ENCODE measurements around the gene KCTD2.
"Not testable (repeated sequence)": the region's sequence is repeated elsewhere in the genome, so short reads cannot be mapped to it uniquely, and the experiment has no call there.

Gene KCTD2

DNA sequence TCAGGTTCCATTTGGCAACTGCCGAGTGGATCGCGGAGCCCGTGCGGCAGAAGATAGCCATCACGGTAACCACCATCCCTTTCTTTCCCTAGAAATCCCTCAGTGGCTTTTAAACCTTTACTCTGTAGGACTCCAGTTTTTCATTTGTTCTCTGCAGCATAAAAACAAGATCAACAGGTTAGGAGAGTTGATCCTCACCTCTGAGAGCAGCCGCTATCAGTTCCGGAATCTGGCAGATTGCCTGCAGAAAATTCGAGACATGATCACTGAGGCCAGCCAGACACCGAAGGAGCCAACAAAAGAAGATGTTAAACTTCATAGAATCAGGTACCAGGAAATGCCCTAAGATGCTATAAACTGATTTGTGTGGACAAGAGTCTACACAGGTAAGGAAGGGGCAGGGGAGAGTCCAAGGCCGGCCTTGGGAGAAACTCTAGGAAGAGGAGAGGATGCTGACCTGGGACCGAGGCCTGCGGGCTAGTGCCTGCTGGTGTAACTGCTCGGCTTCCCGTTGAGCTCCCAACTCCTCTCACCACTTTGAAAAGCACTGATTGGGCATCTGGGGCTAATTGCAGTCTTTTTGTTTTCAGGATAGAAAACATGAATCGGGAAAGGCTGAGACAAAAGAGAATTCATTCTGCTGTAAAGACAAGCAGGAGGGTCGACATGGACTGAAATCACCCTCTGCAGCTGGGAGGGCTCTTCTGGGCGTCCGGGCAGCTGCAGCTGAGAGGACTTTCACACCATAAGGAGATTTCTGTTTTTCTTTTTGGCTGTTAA is 26.5 kb upstream of the KCTD2 start:
- TF ChIP-seq, protein P1, sequence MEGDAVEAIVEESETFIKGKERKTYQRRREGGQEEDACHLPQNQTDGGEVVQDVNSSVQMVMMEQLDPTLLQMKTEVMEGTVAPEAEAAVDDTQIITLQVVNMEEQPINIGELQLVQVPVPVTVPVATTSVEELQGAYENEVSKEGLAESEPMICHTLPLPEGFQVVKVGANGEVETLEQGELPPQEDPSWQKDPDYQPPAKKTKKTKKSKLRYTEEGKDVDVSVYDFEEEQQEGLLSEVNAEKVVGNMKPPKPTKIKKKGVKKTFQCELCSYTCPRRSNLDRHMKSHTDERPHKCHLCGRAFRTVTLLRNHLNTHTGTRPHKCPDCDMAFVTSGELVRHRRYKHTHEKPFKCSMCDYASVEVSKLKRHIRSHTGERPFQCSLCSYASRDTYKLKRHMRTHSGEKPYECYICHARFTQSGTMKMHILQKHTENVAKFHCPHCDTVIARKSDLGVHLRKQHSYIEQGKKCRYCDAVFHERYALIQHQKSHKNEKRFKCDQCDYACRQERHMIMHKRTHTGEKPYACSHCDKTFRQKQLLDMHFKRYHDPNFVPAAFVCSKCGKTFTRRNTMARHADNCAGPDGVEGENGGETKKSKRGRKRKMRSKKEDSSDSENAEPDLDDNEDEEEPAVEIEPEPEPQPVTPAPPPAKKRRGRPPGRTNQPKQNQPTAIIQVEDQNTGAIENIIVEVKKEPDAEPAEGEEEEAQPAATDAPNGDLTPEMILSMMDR (IDR thresholded peaks at IDR 0.05; ENCODE audit: low read depth, low read length, poor library complexity, severe bottlenecking): no peak
- no peak for TF ChIP-seq EZH2phosphoT487 (IDR thresholded peaks at IDR 0.05; ENCODE audit: borderline replicate concordance, low read length)
- no peak overlapping the region for H3K4me3 ChIP-seq (ENCODE audit: low read length)
- H3K27me3 ChIP-seq (ENCODE audit: control insufficient read depth, low read length): no peaks in the 10 kb centered on the region
- no peak overlapping the region for H3K4me2 ChIP-seq (ENCODE audit: low read length)
- no peaks in the 10 kb centered on the region for H3F3A ChIP-seq (ENCODE audit: control insufficient read depth, insufficient read depth)
- peaks cover 4% of the 10 kb centered on the region; the same call in 1 of the 2 replicates for H3K9me3 ChIP-seq (ENCODE audit: control insufficient read depth, insufficient read depth, low read length)
- no peak overlapping the region for H3K27ac ChIP-seq (ENCODE audit: low read depth, low read length)
- no peaks in the 10 kb centered on the region for H3K4me1 ChIP-seq (ENCODE audit: control insufficient read depth, low read length)
- peaks cover 9% of the 10 kb centered on the region for H3K79me2 ChIP-seq (ENCODE audit: control insufficient read depth, low read length)
- no peaks in the 10 kb centered on the region for H4K20me1 ChIP-seq (ENCODE audit: control insufficient read depth, insufficient read depth, low read depth, low read length)
- H3K36me3 ChIP-seq (ENCODE audit: control insufficient read depth, low read length): peaks cover 49% of the 10 kb centered on the region
- H3K9me2 ChIP-seq (replicated peaks; ENCODE audit: control insufficient read depth, low read length): no peaks in the 10 kb centered on the region

DNA sequence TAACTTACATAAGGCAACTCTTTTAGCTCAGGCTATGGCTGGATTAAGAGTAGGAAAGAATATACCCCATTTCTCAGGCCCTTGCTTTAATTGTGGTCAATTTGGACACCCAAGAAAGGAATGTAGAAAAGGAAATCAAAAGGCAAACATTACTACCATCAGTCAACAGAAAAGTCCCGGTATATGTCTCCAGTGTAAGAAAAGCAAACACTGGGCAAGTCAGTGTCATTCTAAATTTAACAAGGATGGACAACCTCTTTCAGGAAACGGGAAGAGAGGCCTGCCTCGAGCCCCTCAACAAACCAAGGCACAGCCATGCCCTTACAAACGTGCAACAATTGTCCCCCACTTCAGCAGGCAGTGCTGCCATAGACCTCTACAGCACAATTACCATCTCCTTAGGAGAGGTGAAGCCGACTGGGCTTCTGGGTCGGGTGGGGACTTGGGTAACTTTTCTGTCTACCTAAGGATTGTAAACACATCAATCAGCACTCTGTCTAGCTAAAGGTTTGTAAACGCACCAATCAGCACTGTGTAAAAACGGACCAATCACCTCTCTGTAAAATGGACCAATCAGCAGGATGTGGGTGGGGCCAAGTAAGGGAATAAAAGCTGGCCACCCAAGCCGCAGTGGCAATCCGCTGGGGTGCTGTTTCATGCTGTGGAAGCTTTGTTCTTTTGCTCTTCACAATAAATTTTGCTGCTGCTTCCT is 22.2 kb upstream of the KCTD2 start:
- H3F3A ChIP-seq (ENCODE audit: control insufficient read depth, insufficient read depth): no peaks in the 10 kb centered on the region
- H3K4me2 ChIP-seq (ENCODE audit: low read length): no peak overlapping the region
- no peaks in the 10 kb centered on the region for H3K79me2 ChIP-seq (ENCODE audit: control insufficient read depth, low read length)
- TF ChIP-seq, protein P1 (IDR thresholded peaks at IDR 0.05; ENCODE audit: low read depth, low read length, poor library complexity, severe bottlenecking): no peak
- no peak for TF ChIP-seq EZH2phosphoT487 (IDR thresholded peaks at IDR 0.05; ENCODE audit: borderline replicate concordance, low read length)
- H3K4me3 ChIP-seq (ENCODE audit: low read length): no peak overlapping the region
- H3K9me3 ChIP-seq (ENCODE audit: control insufficient read depth, insufficient read depth, low read length): peaks cover 4% of the 10 kb centered on the region; the same call in 1 of the 2 replicates
- no peak overlapping the region for H3K27ac ChIP-seq (ENCODE audit: low read depth, low read length)
- H3K36me3 ChIP-seq (ENCODE audit: control insufficient read depth, low read length): peaks cover 31% of the 10 kb centered on the region
- no peaks in the 10 kb centered on the region for H4K20me1 ChIP-seq (ENCODE audit: control insufficient read depth, insufficient read depth, low read depth, low read length)
- H3K4me1 ChIP-seq (ENCODE audit: control insufficient read depth, low read length): no peaks in the 10 kb centered on the region
- no peaks in the 10 kb centered on the region for H3K27me3 ChIP-seq (ENCODE audit: control insufficient read depth, low read length)
- H3K9me2 ChIP-seq (replicated peaks; ENCODE audit: control insufficient read depth, low read length): no peaks in the 10 kb centered on the region

DNA sequence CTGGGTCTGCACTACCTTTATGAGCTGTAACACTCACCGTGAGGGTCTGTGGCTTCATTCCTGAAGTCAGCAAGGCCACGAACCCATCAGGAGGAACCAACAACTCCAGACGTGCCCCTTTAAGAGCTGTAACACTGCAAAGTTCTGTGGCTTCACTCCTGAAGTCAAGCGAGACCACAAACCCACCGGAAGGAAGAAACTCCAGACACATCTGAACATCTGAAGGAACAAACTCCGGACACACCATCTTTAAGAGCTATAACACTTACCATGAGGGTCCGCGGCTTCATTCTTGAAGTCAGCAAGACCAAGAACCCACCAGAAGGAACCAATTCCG is 21.7 kb upstream of the KCTD2 start:
- H3K9me3 ChIP-seq (ENCODE audit: control insufficient read depth, insufficient read depth, low read length): not testable (repeated sequence)

DNA sequence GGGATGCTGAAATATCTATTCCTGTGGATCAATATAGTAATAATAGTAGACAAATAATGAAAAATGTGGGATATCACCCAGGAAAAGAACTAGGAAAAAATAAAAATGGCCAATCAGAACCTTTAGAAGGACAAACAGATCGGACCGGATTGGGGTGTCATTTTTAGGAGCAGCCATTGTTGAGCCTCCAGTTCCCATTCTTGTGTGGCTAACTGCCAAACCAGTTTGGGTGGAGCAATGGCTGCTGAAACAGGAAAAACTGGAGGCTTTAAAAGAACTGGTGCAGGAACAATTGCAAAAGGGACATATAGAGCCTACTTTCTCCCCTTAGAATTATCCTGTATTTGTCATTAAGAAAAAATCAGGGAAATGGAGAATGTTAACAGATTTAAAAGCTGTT is 20.4 kb upstream of the KCTD2 start:
- H3K9me3 ChIP-seq (ENCODE audit: control insufficient read depth, insufficient read depth, low read length); H3F3A ChIP-seq (ENCODE audit: control insufficient read depth, insufficient read depth); H3K27me3 ChIP-seq (ENCODE audit: control insufficient read depth, low read length); H3K4me2 ChIP-seq (ENCODE audit: low read length); H3K27ac ChIP-seq (ENCODE audit: low read depth, low read length); H3K4me3 ChIP-seq (ENCODE audit: low read length); H3K79me2 ChIP-seq (ENCODE audit: control insufficient read depth, low read length); H3K9me2 ChIP-seq (replicated peaks; ENCODE audit: control insufficient read depth, low read length); H4K20me1 ChIP-seq (ENCODE audit: control insufficient read depth, insufficient read depth, low read depth, low read length); H3K4me1 ChIP-seq (ENCODE audit: control insufficient read depth, low read length): not testable (repeated sequence)
- peaks cover 13% of the 10 kb centered on the region for H3K36me3 ChIP-seq (ENCODE audit: control insufficient read depth, low read length)

More for the DNA sequence above, 21.7 kb upstream of the KCTD2 start:
- H3F3A ChIP-seq (ENCODE audit: control insufficient read depth, insufficient read depth); H3K27ac ChIP-seq (ENCODE audit: low read depth, low read length); H4K20me1 ChIP-seq (ENCODE audit: control insufficient read depth, insufficient read depth, low read depth, low read length); H3K4me2 ChIP-seq (ENCODE audit: low read length); H3K79me2 ChIP-seq (ENCODE audit: control insufficient read depth, low read length); H3K4me1 ChIP-seq (ENCODE audit: control insufficient read depth, low read length); H3K4me3 ChIP-seq (ENCODE audit: low read length); H3K27me3 ChIP-seq (ENCODE audit: control insufficient read depth, low read length); H3K9me2 ChIP-seq (replicated peaks; ENCODE audit: control insufficient read depth, low read length): not testable (repeated sequence)
- peaks cover 26% of the 10 kb centered on the region for H3K36me3 ChIP-seq (ENCODE audit: control insufficient read depth, low read length)

Data from DOHH2 (cell line).